Spleen (tissue), 11 donors: Measurements from ENCODE around the gene DOK5. TPM values are rescaled to one million over a fixed set of nuclear protein-coding genes. Genes with fewer than 3 reads are reported as not detected.

Experiments
- DNase-seq: peaks from one replicate; pipeline ENCODE4 v3.0.0-alpha.2; 2020
- H3K27ac ChIP-seq, 8 donors: fragments of 200-600 bp; sonication (generic) in 7 of 8; 1 replicate in 4 of 8; 2 replicates in 4 of 8; pipeline versions ENCODE4 v1.5.0 to v1.8.0; 2016 to 2021; ENCODE audit warnings: inconsistent platforms in 4 of 8, mild to moderate bottlenecking in 4 of 8, moderate library complexity in 1 of 8
- H3K27me3 ChIP-seq, 7 donors: fragments of 200-600 bp; sonication (generic) in 6 of 7; replicated peaks in 1 of 7; 1 replicate in 4 of 7; 2 replicates in 3 of 7; pipeline versions ENCODE4 v1.5.0 to v1.8.0; 2016 to 2021; ENCODE audit warnings: inconsistent platforms in 3 of 7, mild to moderate bottlenecking in 1 of 7
- H3K36me3 ChIP-seq, 6 donors: fragments of 200-600 bp; sonication (generic) in 5 of 6; 1 replicate in 4 of 6; 2 replicates in 2 of 6; pipeline versions ENCODE4 v1.5.0 to v1.8.0; 2016 to 2021; ENCODE audit warnings: inconsistent platforms in 2 of 6
- H3K4me1 ChIP-seq, 6 donors: fragments of 200-600 bp; sonication (generic) in 5 of 6; 1 replicate in 3 of 6; 2 replicates in 3 of 6; pipeline versions ENCODE4 v1.5.0 to v1.8.0; 2016 to 2021; ENCODE audit warnings: inconsistent platforms in 3 of 6
- H3K4me3 ChIP-seq, 8 donors: fragments of 200-600 bp; sonication (generic) in 7 of 8; 1 replicate in 4 of 8; 2 replicates in 4 of 8; pipeline versions ENCODE4 v1.5.0 to v1.8.0; 2016 to 2021; ENCODE audit warnings: inconsistent platforms in 4 of 8, mild to moderate bottlenecking in 4 of 8, moderate library complexity in 2 of 8
- H3K9me3 ChIP-seq, 8 donors: fragments of 200-600 bp; sonication (generic) in 7 of 8; 1 replicate in 4 of 8; 2 replicates in 4 of 8; pipeline versions ENCODE4 v1.5.0 to v1.8.0; 2016 to 2021; ENCODE audit warnings: inconsistent platforms in 4 of 8
- CTCF ChIP-seq, 11 experiments: fragments of 200-600 bp in 7 of 11; fragments of 450-650 bp in 4 of 11; sonication (generic) in 4 of 11; IDR thresholded peaks in 8 of 11; conservative IDR thresholded peaks in 3 of 11; 1 replicate in 7 of 11; 2 replicates in 4 of 11; pipeline versions ENCODE4 v1.4.0 to v1.8.0; 2016 to 2021; ENCODE audit warnings: antibody characterized with exemption in 11 of 11, inconsistent platforms in 4 of 11, mild to moderate bottlenecking in 1 of 11
- POLR2A ChIP-seq, 3 donors: fragments of 450-650 bp; IDR thresholded peaks; one replicate each; pipeline ENCODE4 v1.5.1; 2017; ENCODE audit warnings: antibody characterized with exemption in 3 of 3, mild to moderate bottlenecking in 1 of 3
- POLR2AphosphoS5 ChIP-seq, 3 donors: sonication (generic); formaldehyde crosslinking; IDR thresholded peaks; one replicate each; pipeline ENCODE4 v1.5.1; 2017; ENCODE audit warnings: antibody characterized with exemption in 3 of 3
- WGBS, 5 donors: extraction: QIAGEN DNeasy Blood & Tissue Kit in 3 of 5; methylation state at CpG; one replicate each; pipeline versions ENCODE4 v1.1.5 to v1.1.7; 2013 to 2018; 5-methylcytosine and 5-hydroxymethylcytosine counted together
- intact Hi-C: fragments of 100-400 bp; cut with DNase I; formaldehyde crosslinking; loops from one replicate; pipeline ENCODE4 v1.15.0; 2023; ENCODE audit warnings: low total_unique reads
- polyA plus RNA-seq, 3 donors: library from polyadenylated mRNA; stranded (reverse); fragments of 200-250 nt; gene quantifications; one replicate each; pipeline ENCODE4 v1.2.1, GENCODE V29; 2013
- total RNA-seq, 7 donors: library from RNA; depleted of rRNA in 3 of 7; stranded (reverse); fragments of >200 nt in 3 of 7; fragmentation: NEBNext Ultra II Directional in 4 of 7; extraction: Animal tissue kit (Norgen Biotek cat#: 25700) in 4 of 7; gene quantifications; one replicate each; pipeline versions ENCODE4 v1.1.0 to v1.2.1, GENCODE V29; 2016 to 2021
- donor health status: healthy with polysubstance abuse.
- donor health status: DM: no; HTN: no; CAD: no; lungs with moderate emphysema.
- donor health status: DM: no; HTN: no; CAD: no.
- donor health status: Bipolar disorder and iron deficiency.
- donor health status: healthy.
- donor health status: DM: no; HTN: no; CAD: no.
- donor health status: DM: yes; HTN: yes; CAD: no.

Gene DOK5
- total and polyA plus RNA-seq, 10 donors: 0.17 to 0.73 (median 0.53) TPM; not detected in 3

- TF ChIP-seq CTCF (IDR thresholded peaks at IDR 0.05 in 8 of 11, conservative IDR thresholded peaks at IDR 0.05 in 3 of 11) (no peak), POLR2A (IDR thresholded peaks at IDR 0.05) (no peak), POLR2AphosphoS5 (IDR thresholded peaks at IDR 0.05) (no peak)
- H3K9me3 ChIP-seq: no peaks in the 10 kb centered on the region
- no peaks in the 10 kb centered on the region for H3K36me3 ChIP-seq
- no peak overlapping the region for H3K4me3 ChIP-seq
- H3K4me1 ChIP-seq: no peaks in the 10 kb centered on the region
- no peak for DNase-seq
- H3K27ac ChIP-seq: no peak overlapping the region
- 76 to 87% (median 82%) methylated on average over 3 of the region's 3 CpGs for WGBS, 5 donors
- H3K27me3 ChIP-seq: peaks cover 0 to 8% (median 0%) of the 10 kb centered on the region in 7 donors
- intact Hi-C loops: no loop called here
Observed at GRCh38 chr20:54494303-54495006, 19.1 kb downstream of the DOK5 start.

- intact Hi-C loops: no loop called here
- no peak overlapping the region for H3K27ac ChIP-seq
- TF ChIP-seq POLR2A (IDR thresholded peaks at IDR 0.05): no peak
- TF ChIP-seq POLR2AphosphoS5 (IDR thresholded peaks at IDR 0.05): no peak
- no peak for TF ChIP-seq CTCF (IDR thresholded peaks at IDR 0.05 in 8 of 11, conservative IDR thresholded peaks at IDR 0.05 in 3 of 11)
- no peaks in the 10 kb centered on the region for H3K4me1 ChIP-seq
- H3K36me3 ChIP-seq: no peaks in the 10 kb centered on the region
- H3K9me3 ChIP-seq: no peaks in the 10 kb centered on the region
- H3K27me3 ChIP-seq: no peaks in the 10 kb centered on the region
- WGBS, 5 donors: 80 to 90% (median 86%) methylated on average over 4 of the region's 4 CpGs
- H3K4me3 ChIP-seq: no peak overlapping the region
- DNase-seq: no peak
Observed at GRCh38 chr20:54497931-54498718, 22.7 kb downstream of the DOK5 start.

- DNase-seq: no peak
- Histone ChIP-seq H3K4me3 (no peak overlapping the region), H3K9me3 (no peaks in the 10 kb centered on the region), H3K27ac (no peak overlapping the region), H3K36me3 (no peaks in the 10 kb centered on the region), H3K4me1 (no peaks in the 10 kb centered on the region), H3K27me3 (no peaks in the 10 kb centered on the region)
- WGBS, 5 donors: 89 to 95% (median 93%) methylated on average over 1 of the region's 1 CpG
- TF ChIP-seq POLR2AphosphoS5 (IDR thresholded peaks at IDR 0.05): no peak
- intact Hi-C loops: no loop called here
Observed at GRCh38 chr20:54499111-54499510, 23.7 kb downstream of the DOK5 start.

GRCh38 chr20:54502179-54502578, 26.8 kb downstream of the DOK5 start:
- Histone ChIP-seq H3K4me1 (no peaks in the 10 kb centered on the region), H3K4me3 (no peak overlapping the region), H3K9me3 (no peaks in the 10 kb centered on the region), H3K27me3 (no peaks in the 10 kb centered on the region), H3K36me3 (no peaks in the 10 kb centered on the region), H3K27ac (no peak overlapping the region)
- no peak for DNase-seq
- no peak for TF ChIP-seq POLR2AphosphoS5 (IDR thresholded peaks at IDR 0.05)
- TF ChIP-seq CTCF (IDR thresholded peaks at IDR 0.05 in 8 of 11, conservative IDR thresholded peaks at IDR 0.05 in 3 of 11): no peak
- TF ChIP-seq POLR2A (IDR thresholded peaks at IDR 0.05): no peak
- WGBS, 5 donors: 72 to 88% (median 80%) methylated on average over 4 of the region's 4 CpGs
- intact Hi-C loops: no loop called here
